ENCODE measurements around the gene RFPL3.

RFPL3 gene

GRCh38 chr22:32395107-32395506 is 37.4 kb downstream of the RFPL3 start:
- Histone ChIP-seq H3K4me3 (IDR thresholded peaks at IDR 0.05; ENCODE audit: insufficient read depth, low read depth, low read length) (no peak overlapping the region), H4K20me1 (ENCODE audit: insufficient read depth) (no peaks in the 10 kb centered on the region), H3K4me2 (no peak overlapping the region), H3K4me1 (ENCODE audit: low read depth, poor library complexity, severe bottlenecking) (peaks cover 5% of the 10 kb centered on the region), H2AFZ (ENCODE audit: low read depth) (no peak overlapping the region), H3K27me3 (ENCODE audit: insufficient read depth, low read depth) (no peaks in the 10 kb centered on the region), H3K79me2 (ENCODE audit: insufficient read depth, low read depth) (no peaks in the 10 kb centered on the region), H3K27ac (no peak overlapping the region), H3K9ac (no peak overlapping the region), H3K36me3 (ENCODE audit: insufficient read depth) (peaks cover 22% of the 10 kb centered on the region; the same call in 1 of the 2 replicates)
- TF ChIP-seq, protein P1, sequence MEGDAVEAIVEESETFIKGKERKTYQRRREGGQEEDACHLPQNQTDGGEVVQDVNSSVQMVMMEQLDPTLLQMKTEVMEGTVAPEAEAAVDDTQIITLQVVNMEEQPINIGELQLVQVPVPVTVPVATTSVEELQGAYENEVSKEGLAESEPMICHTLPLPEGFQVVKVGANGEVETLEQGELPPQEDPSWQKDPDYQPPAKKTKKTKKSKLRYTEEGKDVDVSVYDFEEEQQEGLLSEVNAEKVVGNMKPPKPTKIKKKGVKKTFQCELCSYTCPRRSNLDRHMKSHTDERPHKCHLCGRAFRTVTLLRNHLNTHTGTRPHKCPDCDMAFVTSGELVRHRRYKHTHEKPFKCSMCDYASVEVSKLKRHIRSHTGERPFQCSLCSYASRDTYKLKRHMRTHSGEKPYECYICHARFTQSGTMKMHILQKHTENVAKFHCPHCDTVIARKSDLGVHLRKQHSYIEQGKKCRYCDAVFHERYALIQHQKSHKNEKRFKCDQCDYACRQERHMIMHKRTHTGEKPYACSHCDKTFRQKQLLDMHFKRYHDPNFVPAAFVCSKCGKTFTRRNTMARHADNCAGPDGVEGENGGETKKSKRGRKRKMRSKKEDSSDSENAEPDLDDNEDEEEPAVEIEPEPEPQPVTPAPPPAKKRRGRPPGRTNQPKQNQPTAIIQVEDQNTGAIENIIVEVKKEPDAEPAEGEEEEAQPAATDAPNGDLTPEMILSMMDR (conservative IDR thresholded peaks at IDR 0.05; ENCODE audit: low read depth, low read length) = no peak

- Histone ChIP-seq H3K79me2 (ENCODE audit: insufficient read depth, low read depth) (no peaks in the 10 kb centered on the region), H4K20me1 (ENCODE audit: insufficient read depth) (no peaks in the 10 kb centered on the region), H3K9ac (no peak overlapping the region), H3K4me2 (no peak overlapping the region), H3K27ac (no peak overlapping the region), H3K4me1 (ENCODE audit: low read depth, poor library complexity, severe bottlenecking) (peaks cover 5% of the 10 kb centered on the region), H2AFZ (ENCODE audit: low read depth) (no peak overlapping the region), H3K27me3 (ENCODE audit: insufficient read depth, low read depth) (no peaks in the 10 kb centered on the region), H3K36me3 (ENCODE audit: insufficient read depth) (peaks cover 27% of the 10 kb centered on the region; the same call in 1 of the 2 replicates), H3K4me3 (IDR thresholded peaks at IDR 0.05; ENCODE audit: insufficient read depth, low read depth, low read length) (no peak overlapping the region)
- TF ChIP-seq, protein P1 (conservative IDR thresholded peaks at IDR 0.05; ENCODE audit: low read depth, low read length) = no peak
Measured at GRCh38 chr22:32396255-32396654, 38.6 kb downstream of the RFPL3 start.

GRCh38 chr22:32396746-32397145 is 39.1 kb downstream of the RFPL3 start:
- Histone ChIP-seq H3K9ac (no peak overlapping the region), H3K79me2 (ENCODE audit: insufficient read depth, low read depth) (no peaks in the 10 kb centered on the region), H2AFZ (ENCODE audit: low read depth) (no peak overlapping the region), H3K27ac (no peak overlapping the region), H3K4me1 (ENCODE audit: low read depth, poor library complexity, severe bottlenecking) (peaks cover 5% of the 10 kb centered on the region), H3K27me3 (ENCODE audit: insufficient read depth, low read depth) (no peaks in the 10 kb centered on the region), H3K4me3 (IDR thresholded peaks at IDR 0.05; ENCODE audit: insufficient read depth, low read depth, low read length) (no peak overlapping the region), H4K20me1 (ENCODE audit: insufficient read depth) (no peaks in the 10 kb centered on the region), H3K4me2 (no peak overlapping the region), H3K36me3 (ENCODE audit: insufficient read depth) (peaks cover 27% of the 10 kb centered on the region; the same call in 1 of the 2 replicates)
- TF ChIP-seq, protein P1 (conservative IDR thresholded peaks at IDR 0.05; ENCODE audit: low read depth, low read length) = no peak

DNA sequence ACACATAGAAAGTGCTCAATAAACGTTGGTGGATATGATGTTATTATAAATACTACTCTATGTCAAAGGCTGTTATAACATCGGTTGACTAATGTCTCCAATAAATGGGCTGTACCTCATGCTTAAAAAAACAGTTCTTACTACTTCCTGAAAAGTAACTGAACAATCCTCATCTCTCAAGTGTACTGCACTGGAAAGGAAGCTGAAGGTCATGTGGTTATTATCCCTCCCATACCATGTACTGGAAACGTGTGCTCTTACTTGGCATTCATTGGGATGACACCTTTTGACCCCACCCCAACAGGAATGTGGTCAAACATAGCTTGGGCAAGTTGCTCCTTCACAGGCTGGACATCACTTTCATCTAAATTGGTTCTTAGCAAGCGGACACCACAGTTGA is 43.8 kb downstream of the RFPL3 start:
- Histone ChIP-seq H3K79me2 (ENCODE audit: insufficient read depth, low read depth) (peaks cover 7% of the 10 kb centered on the region; the same call in 1 of the 2 replicates), H3K4me1 (ENCODE audit: low read depth, poor library complexity, severe bottlenecking) (peaks cover 17% of the 10 kb centered on the region), H3K4me2 (no peak overlapping the region), H4K20me1 (ENCODE audit: insufficient read depth) (no peaks in the 10 kb centered on the region), H3K9ac (no peak overlapping the region), H3K27ac (no peak overlapping the region), H3K4me3 (IDR thresholded peaks at IDR 0.05; ENCODE audit: insufficient read depth, low read depth, low read length) (no peak overlapping the region), H3K36me3 (ENCODE audit: insufficient read depth) (peaks cover 18% of the 10 kb centered on the region; the same call in 1 of the 2 replicates), H3K27me3 (ENCODE audit: insufficient read depth, low read depth) (no peaks in the 10 kb centered on the region), H2AFZ (ENCODE audit: low read depth) (no peak overlapping the region)
- TF ChIP-seq, protein P1 (conservative IDR thresholded peaks at IDR 0.05; ENCODE audit: low read depth, low read length) = no peak
